SIG-M5 (cell line): Measurements from ENCODE around the gene ERC1.

Experiments
- DNase-seq: peaks from one replicate; lab custom pipeline; 2025; lab: John Stamatoyannopoulos, UW

Gene ERC1

DNA sequence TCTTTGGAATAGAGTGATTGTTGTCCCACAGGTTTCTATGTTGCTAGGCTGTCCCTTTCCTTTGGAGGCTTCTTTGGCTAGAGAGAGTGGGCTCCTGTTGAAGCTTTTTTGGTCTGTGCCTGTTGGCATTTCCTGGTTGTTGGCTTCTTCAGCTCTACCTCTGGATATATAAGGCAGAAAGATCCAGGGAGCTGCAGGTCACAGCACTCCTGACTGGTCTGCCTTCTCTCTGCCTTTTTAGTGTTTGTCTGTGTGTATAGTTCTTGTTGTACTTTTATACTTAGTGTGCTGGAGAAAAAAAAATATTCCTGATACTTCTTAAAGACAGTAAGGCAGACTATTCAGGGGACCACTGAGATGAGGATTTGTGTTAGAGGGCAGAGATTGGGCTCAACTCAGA lies 400.7 kb downstream of the ERC1 start:
- DNase-seq = no peak

DNA sequence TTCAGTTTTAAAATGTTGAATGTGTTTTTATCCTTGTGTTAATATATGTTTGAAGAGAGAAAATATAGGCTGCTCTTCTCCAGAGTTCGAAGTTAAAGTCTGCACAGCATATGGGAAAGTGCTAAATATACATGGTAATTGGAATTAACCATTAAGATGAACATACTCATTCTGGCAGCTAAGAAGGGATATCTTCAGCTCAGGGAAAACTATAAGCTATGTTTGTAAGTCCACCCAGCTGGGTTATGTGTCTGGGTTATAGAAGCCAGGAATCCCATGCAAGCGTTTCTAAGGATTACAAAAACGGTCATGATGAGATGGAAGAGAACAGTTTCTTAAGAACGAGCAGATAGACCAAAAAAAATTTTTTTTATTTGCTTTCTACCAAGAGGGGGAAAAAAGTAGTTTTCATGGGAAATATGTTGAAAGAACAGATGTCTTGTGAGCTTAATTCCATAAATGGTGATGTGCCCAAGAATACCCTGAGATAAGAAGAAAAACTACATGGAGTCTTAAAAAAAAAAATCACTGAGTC lies 404.5 kb downstream of the ERC1 start:
- DNase-seq = no peak

DNA sequence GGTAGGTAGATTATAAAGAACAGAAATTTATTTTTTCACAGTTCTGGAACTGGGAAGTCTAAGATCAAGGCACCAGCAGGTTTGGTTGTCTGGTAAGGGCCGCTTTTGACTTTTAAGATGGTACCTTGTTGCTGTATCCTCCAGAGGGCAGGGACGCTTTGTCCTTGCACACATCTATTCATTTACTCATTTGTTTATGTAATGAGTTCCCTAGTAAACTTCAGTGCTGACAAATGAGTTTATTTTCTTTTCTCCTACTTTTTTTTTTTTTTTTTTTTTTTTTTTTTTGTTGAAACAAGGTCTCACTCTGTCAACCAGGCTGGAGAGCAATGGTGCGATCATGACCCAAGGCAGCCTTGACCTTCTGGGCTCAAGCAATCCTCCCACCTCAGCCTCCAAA lies 407.6 kb downstream of the ERC1 start:
- no peak for DNase-seq

DNA sequence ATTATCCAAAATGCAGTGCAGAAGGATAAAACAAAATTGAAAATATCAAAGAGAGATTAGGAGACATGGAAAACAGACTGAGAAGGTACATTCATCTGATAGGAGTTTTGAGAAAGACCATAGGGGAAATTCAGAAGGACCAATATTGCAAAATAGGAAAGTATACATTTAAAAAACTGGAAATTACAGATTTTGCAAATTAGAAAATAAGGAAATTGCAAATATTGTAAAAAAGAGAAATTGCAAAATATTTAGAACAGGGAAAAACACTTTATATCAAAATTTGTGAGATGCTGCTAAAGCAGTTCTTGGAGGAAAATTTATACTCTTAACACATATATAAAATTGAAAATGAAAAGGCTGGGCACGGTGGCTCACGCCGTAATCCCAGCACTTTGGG lies 410.9 kb downstream of the ERC1 start:
- no peak for DNase-seq

DNA sequence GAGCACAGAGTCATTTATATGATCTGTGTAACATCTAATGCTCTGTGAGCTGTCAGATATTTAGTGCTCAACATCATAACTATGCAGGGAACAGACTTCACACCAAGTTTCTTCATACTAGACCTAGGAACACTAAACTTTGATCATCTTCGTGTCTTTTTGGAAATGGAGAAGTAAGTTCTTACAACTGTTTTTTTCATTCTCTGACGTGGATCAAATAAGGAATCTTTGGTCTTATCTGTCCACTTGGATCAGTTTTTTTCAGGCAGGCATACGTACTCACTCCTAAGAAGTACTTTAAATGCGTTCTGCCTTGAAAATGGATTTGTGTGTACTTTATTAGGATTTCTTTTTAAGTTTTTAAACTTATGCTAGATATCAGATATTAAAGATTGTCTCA lies 412.4 kb downstream of the ERC1 start:
- no peak for DNase-seq

DNA sequence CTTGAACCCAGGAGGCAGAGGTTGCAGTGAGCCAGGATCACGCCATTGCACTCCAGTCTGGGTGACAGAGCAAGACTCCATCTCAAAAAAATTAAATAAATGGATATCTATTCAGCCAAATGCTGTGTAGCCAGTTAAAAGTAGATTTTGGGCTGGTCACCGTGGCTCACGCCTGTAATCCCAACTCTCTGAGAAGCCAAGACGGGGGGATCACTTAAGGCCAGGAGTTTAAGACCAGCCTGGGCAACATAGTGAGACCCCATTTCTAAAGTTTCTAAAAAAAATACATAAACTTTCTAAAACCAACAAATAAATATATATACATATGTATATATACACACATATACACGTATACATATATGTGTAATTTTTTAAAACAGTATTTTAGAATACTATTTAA lies 414.6 kb downstream of the ERC1 start:
- DNase-seq = no peak

DNA sequence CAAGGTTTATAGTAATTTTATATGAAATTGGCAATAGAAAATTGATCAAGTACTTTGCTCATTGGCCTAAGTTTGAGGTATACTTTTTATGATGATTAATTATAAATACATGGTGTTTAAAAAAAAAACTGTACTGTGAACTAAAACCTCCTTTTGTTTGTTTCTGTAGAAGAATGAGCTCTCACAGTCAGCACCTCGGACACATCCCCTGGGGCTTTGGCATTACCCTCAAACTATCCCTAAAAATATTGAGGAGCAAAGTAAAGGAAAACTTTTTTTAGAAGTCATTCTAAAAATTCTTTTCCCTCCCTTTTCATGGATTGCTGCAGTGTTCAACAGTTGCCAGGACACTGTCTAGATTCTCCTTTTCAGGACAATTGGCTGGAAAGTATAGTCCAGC lies 419.8 kb downstream of the ERC1 start:
- no peak for DNase-seq

DNA sequence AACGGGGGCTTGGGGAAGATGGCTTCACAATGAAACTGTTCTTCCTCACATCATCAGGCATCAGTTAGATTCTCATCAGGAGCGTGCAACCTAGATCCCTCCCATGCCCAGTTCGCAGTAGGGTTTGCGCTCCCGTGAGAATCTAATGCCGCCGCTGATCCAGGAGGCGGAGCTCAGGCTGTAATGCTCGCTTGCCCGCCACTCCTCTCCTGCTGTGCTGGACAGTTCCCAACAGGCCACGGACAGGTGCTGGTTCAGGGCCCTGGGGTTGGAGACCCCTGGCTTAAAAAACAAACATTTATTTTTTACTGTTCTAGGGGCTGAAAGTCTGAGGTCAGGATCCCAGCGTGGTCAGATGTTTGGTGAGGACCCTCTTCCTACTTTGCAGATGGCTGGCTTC lies 422.9 kb downstream of the ERC1 start:
- DNase-seq = no peak

DNA sequence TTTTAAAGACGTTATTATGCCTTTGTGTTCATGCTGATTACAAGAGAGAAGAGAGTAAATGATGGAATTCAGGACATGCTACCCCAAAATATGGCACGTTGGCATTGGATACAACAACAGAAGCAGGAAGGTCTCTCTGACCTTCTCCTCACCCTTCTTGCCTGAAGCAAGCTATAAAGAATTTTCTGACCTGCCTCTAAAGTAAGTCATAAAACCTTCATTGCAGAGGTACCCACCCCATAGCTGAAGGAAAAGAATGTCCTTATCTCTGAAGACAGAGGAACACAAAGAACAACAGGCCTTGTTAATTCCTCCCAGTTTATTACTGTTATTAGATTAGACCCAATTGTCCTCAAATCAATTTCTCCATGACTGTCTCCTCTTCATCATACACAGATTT lies 427.1 kb downstream of the ERC1 start:
- no peak for DNase-seq

DNA sequence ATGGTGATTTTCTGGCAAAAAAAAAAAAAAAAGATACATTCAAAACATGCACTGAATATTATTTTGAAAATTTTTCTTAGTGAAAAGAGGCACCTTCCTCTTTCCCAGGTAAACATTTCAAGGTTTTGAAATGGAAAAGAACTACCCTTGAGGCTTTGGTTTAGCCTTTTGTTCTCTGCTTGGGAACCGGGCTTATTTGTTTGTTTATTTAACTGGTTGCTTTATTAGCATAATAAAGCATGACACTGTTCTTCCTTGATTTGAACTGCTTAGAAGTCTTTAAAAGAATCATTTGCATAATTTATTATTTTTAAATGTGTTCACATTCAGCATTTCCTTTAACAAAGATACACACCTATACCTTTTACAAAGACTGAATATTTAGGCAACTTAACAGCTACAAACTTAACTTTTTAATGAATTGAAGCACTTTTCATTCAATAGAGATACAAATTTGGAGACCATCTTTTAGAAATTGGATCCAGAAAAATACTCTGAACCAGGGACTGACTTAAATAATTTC lies 428.9 kb downstream of the ERC1 start:
- no peak for DNase-seq

DNA sequence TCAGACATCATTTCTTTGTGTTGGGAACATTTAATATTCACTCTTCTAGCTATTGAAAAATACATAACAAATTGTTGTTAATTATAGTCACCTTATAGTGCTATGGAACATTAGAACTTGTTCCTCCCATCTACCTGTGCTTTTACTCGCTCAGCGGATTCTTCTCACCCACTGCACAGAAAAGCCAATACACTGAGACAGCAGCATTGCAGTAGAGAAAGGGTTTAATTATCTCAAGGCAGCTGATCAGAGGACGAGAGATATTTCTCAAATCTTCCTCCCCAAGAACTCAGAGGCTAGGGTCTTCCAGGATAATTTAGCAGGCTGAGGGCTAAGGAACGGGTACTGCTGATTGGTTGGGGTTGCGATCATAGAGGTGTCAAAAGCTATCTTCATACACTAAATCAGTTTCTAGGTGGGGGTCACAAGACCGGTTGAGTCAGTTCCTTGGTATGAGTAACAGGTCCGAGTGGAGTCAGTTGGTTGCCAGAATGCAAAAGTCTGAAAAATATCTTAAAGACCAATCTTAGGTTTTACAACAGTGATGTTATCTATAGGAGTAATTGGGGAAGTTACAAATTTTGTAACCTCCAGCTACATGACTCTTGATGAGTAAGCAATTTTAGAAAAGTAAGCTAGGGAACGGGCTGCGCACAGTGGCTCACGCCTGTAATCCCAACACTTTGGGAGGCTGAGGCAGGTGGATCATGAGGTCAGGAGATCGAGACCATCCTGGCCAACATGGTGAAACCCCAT lies 430.2 kb downstream of the ERC1 start:
- DNase-seq = no peak

DNA sequence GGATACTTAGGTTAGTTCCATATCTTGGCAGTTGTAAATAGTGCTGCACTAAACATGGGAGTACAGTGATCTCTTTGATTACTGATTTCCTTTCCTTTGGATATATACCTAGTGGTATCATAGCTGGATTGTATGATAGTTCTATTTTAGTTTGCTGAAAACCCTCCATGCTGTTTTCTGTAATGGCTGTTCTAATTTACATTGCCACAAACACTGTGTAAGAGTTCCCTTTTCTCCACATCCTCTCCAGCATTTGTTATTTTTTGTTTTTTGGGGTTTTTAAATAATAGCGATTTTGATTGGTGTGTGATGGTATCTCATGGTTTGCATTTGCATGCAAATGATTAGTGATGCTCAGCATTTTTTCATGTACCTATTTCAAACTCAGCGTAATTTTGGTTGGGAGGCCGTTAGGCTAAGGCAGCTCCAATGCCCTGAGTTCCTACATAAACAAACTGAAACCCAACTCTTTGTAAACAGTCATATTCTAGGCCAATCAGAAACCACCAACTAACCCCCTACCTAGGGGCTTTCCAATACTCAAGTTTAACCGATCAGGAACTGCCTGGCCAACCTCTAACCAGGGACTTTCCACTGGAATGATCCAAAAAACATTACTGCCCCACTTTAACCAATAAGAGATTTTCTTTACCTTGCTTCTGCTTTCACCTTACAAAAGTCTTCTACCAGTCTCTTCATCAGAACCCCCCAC lies 431.7 kb downstream of the ERC1 start:
- no peak for DNase-seq

DNA sequence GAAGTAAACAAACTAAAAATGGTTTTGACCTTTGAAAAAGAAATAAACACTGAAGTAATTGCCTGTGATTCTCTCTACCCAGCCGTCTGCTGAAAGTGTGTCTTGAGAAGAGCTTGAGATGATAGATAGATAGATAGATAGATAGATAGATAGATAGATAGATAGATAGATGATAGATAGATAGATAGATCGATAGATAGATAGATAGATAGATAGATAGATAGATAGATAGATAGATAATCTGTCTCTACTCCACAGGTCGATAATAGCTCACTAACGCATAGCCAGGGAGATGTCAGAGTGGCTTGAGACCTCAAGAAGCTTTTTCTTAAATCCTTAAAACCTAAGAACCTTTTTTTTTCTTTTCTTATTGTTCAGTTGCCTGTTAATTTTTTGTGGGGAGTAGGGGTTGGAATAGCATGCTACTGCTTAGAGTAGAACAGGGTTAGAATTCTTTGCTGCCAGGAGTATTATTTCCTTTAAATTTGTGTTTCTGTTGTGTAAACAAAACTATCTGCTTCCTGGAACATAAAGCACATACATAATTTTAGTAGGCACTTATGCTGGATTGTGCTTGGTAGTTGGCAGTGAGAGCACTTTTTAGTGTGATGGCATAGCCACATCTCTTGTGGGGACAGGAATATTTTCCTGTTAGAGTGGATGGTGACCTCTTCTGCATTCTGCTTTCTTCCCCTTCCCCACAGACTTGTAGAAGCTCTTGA lies 433.8 kb downstream of the ERC1 start:
- DNase-seq = no peak

DNA sequence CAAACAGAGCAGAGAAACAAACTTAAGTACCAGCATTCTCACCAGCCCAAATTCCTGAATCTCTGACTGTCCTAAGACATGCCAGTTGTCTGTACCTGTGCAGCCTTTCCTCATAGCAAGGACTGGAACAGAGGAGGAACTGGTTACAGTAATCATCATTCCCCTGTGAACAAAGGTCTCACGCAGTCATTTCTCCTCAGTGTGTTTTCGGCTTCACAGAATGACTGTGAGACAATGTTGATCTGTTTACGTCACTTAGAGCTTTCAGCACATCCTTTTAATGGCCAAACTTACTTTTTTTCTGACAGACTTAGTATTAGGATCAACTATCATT lies 434.3 kb downstream of the ERC1 start:
- no peak for DNase-seq

DNA sequence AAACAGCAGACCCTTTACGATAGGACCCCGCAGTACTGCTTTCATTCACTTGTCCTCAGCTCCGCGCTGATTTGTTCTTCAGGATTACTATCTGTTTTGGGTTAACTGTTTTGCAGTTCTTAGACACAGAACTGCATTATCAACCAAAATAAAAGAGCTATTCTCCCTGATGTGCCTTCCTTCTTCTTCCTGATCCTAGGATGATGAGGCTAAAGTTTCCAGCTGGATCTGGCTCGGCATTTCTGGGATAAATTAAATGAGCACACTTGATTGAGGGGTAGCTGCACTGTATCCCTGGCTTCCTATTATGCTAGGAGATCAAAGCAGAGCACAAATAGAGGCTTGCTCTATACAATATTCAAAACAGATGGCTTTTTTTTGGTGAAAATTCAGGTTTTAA lies 437.6 kb downstream of the ERC1 start:
- no peak for DNase-seq

DNA sequence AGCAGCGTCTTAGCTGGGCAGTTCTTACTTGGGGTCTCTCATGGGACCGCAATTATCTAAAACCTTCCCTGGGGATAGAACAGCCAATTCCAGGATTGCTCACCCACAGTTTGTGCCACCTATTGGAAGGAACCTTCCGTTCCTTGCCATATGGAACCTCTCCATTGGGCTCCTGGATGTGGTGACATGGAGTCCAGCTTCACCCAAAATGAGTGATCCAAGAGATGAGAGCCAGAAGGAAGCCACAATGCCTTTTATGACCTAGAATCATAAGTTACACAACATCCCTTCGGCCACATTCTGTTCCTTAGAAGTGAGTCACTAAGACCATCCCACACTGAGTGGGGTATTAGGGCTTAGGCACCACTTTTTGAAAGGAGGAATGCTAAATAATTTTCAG lies 439.0 kb downstream of the ERC1 start:
- no peak for DNase-seq

DNA sequence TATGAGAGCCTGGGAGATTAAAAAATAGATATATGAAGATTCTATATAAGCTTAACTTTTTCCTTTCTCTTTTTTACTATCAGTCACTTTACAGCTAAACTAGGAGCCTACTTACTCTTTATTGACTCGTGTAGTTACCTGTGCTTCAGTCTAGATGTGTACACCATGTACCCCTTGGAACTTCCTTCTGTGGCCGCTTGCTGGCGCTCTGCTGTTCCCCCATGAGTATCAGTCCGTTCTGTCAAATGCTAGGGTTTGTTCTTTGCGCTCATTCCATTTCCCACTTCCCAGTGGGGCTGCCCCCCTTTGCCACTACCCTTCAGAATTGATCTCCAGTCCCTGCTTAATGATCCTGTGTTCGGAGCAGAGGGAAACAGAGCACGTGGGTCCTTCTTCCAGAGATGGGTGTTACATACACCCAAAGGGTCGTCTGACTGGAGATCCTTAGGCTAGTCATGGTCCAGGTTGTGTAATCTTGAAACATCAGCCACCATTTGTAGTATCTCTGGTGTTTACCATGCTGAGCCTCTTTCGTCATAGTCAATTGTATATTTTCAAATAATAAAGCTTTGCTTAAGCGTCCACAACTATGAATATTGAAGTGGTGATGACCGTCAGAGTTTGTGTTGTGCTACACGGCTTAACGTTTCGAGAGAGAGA lies 443.4 kb downstream of the ERC1 start:
- no peak for DNase-seq

DNA sequence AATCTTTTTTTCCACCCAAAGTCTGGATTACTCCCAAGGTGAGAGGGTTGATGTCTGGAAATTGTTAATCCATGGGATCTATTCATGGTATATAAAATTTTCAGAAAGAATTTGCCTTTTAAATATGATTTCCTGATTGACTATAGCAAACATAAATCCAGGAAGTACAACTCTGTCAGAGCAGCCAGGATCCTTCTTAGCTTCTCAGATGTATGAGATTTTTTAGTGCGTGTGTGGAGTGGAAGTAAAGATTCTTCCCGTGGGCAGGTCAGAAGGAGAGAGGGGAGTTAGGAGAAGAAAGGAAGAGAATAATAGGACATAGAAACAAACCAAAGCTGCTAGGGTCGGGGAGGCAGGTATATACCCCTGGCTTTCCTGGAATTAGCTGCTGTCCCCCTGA lies 444.0 kb downstream of the ERC1 start:
- no peak for DNase-seq

DNA sequence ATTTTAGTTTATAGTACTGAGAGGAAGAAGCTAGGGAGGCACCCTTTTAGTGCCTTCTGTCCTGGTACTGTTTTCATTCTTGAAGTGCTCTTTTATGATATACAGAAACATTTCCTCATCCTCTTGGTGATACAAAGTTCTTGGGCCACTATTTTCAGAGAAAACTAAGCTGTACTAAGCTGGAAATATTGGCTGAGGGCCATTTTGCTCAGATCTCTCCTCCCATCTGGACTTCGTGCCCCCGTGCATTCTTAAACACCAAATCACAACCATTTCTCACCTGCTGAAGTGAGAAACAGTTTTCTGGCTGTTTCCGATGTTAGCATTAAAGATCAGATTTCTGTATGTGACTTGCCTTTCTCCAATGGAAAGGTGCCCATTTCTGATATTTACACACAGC lies 444.4 kb downstream of the ERC1 start:
- no peak for DNase-seq

DNA sequence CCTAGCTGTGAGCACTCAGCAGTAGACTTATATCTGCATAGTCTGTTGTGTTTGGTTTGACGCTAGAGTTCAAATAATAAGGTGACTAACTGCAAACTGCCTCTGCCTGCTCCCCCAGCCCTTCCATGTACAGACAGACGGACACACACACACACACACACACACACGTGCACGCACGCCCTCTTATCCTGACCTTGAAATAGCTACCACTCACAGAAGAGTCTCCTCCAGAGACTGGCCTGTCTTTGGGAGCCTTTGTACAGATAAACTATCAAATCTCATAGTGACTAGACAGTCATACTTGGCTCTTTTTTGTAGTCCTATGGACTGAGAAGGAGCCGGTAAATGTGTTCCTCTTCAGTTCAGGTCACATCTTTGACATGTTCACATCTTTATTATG lies 445.0 kb downstream of the ERC1 start:
- no peak for DNase-seq

DNA sequence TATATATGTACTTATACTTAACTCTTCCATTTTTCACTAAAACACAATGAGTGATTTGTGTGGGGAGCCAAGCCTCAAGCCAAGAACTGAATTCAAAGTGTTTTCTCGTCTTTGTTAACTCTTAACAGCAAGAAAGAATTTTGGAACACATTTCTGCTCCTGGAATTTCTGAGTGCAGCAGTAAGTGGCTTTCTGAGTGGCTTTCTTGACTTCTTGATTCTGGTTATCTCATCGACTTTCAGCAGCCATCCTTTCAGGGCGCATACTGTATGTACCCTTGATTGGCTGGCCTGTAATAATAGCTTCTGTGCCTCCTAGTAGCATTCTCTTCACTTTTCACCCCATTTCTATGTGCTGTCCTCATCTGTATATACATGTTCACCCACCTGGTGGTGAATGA lies 446.0 kb downstream of the ERC1 start:
- DNase-seq = no peak

DNA sequence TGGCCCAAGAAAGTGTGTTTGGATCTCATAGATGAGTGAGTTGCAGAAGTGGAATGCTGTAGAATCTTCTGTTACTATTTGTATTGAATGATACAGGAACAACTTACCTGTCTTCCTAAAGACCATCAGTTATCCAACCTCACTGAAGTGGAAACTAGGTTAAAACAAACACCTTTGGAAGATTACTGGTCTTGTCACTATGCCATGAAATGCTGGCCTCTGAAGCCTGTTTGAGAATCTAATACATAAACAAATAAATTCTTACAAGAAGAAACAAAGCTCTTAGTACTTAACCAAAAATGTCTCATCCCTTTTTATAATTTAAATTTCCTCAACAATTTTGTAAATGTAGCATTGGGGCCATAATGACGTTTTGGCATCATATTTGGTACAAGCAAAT lies 448.2 kb downstream of the ERC1 start:
- no peak for DNase-seq
